ENCODE data around the gene CLC.

Gene CLC

DNA sequence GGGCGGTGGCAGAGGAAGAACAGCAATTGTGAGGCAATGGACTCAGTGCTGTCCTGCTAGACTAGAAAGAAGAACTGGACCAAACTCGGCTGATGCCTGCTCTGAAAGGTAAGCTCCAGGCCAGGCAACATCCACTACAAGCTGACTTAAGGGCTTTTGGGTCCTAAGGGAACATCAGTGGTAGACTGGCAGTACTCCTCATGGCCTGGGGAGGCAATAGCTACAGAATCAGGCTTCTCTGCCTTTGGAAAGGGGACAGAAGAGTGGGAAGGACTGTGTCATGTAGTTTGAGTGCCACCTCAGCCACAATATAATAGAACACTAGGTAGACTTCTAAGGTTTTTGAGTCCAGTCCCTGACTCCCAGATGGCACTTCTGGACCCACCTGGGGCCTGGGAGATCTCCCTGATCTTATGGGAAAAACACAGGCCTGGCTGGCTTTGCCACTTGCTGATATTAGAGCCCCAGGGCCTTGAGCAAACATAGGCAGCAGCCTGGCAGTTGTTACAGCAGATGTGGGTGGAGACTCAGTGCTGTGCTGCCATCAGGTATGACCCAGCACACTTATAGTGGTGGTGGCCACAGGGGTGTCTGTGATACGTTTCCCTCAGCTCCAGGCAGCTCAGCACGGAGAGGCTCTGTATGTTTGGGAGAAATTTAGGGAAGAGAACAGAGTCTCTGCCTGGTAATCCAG lies 9.2 kb upstream of the CLC start:
- H3K27me3 ChIP-seq (ENCODE audit: insufficient read depth, low read length, poor library complexity, severe bottlenecking), result no peaks in the 10 kb centered on the region
- TF ChIP-seq EZH2phosphoT487 (IDR thresholded peaks at IDR 0.05; ENCODE audit: borderline replicate concordance), result no peak
- TF ChIP-seq, protein P1, sequence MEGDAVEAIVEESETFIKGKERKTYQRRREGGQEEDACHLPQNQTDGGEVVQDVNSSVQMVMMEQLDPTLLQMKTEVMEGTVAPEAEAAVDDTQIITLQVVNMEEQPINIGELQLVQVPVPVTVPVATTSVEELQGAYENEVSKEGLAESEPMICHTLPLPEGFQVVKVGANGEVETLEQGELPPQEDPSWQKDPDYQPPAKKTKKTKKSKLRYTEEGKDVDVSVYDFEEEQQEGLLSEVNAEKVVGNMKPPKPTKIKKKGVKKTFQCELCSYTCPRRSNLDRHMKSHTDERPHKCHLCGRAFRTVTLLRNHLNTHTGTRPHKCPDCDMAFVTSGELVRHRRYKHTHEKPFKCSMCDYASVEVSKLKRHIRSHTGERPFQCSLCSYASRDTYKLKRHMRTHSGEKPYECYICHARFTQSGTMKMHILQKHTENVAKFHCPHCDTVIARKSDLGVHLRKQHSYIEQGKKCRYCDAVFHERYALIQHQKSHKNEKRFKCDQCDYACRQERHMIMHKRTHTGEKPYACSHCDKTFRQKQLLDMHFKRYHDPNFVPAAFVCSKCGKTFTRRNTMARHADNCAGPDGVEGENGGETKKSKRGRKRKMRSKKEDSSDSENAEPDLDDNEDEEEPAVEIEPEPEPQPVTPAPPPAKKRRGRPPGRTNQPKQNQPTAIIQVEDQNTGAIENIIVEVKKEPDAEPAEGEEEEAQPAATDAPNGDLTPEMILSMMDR (conservative IDR thresholded peaks at IDR 0.05; ENCODE audit: low read length), result no peak

GRCh38 chr19:39745643-39746042 lies 7.8 kb upstream of the CLC start:
- TF ChIP-seq EZH2phosphoT487 (IDR thresholded peaks at IDR 0.05; ENCODE audit: borderline replicate concordance), result no peak
- TF ChIP-seq, protein P1 (conservative IDR thresholded peaks at IDR 0.05; ENCODE audit: low read length), result no peak
- H3K4me1 ChIP-seq (ENCODE audit: insufficient read depth, low read length, poor library complexity, severe bottlenecking), result no peaks in the 10 kb centered on the region
- no peak overlapping the region for H3K9ac ChIP-seq (ENCODE audit: low read depth, low read length, poor library complexity, severe bottlenecking)
- no peak overlapping the region for H3K4me2 ChIP-seq (ENCODE audit: low read depth, low read length, poor library complexity, severe bottlenecking)
- no peaks in the 10 kb centered on the region for H4K20me1 ChIP-seq (ENCODE audit: insufficient read depth, low read length, poor library complexity, severe bottlenecking)
- H3K27me3 ChIP-seq (ENCODE audit: insufficient read depth, low read length, poor library complexity, severe bottlenecking), result no peaks in the 10 kb centered on the region
- no peak overlapping the region for H2AFZ ChIP-seq (ENCODE audit: low read length)
- no peaks in the 10 kb centered on the region for H3K36me3 ChIP-seq (ENCODE audit: insufficient read depth, low read length)
- H3F3A ChIP-seq (ENCODE audit: low read depth), result no peaks in the 10 kb centered on the region
- 0 out of 2 replicates have a peak, but pooled peaks cover 3% of the 10 kb centered on the region for H3K9me2 ChIP-seq (replicated peaks; ENCODE audit: low read depth, low read length)
- H3K9me3 ChIP-seq (ENCODE audit: insufficient read depth, low read depth, low read length), result no peaks in the 10 kb centered on the region
- H3K79me2 ChIP-seq (ENCODE audit: insufficient read depth, low read length), result no peaks in the 10 kb centered on the region
- H3K4me3 ChIP-seq (ENCODE audit: low read length, poor library complexity, severe bottlenecking), result no peak overlapping the region

More for the DNA sequence above, 9.2 kb upstream of the CLC start:
- H3K9me2 ChIP-seq (replicated peaks; ENCODE audit: low read depth, low read length), result 0 out of 2 replicates have a peak, but pooled peaks cover 3% of the 10 kb centered on the region
- no peaks in the 10 kb centered on the region for H3K9me3 ChIP-seq (ENCODE audit: insufficient read depth, low read depth, low read length)
- no peak overlapping the region for H3K4me3 ChIP-seq (ENCODE audit: low read length, poor library complexity, severe bottlenecking)
- no peaks in the 10 kb centered on the region for H4K20me1 ChIP-seq (ENCODE audit: insufficient read depth, low read length, poor library complexity, severe bottlenecking)
- H2AFZ ChIP-seq (ENCODE audit: low read length), result no peak overlapping the region
- no peaks in the 10 kb centered on the region for H3K36me3 ChIP-seq (ENCODE audit: insufficient read depth, low read length)
- H3K4me1 ChIP-seq (ENCODE audit: insufficient read depth, low read length, poor library complexity, severe bottlenecking), result no peaks in the 10 kb centered on the region
- H3K79me2 ChIP-seq (ENCODE audit: insufficient read depth, low read length), result no peaks in the 10 kb centered on the region
- no peaks in the 10 kb centered on the region for H3F3A ChIP-seq (ENCODE audit: low read depth)
- no peak overlapping the region for H3K4me2 ChIP-seq (ENCODE audit: low read depth, low read length, poor library complexity, severe bottlenecking)
- H3K9ac ChIP-seq (ENCODE audit: low read depth, low read length, poor library complexity, severe bottlenecking), result no peak overlapping the region

DNA sequence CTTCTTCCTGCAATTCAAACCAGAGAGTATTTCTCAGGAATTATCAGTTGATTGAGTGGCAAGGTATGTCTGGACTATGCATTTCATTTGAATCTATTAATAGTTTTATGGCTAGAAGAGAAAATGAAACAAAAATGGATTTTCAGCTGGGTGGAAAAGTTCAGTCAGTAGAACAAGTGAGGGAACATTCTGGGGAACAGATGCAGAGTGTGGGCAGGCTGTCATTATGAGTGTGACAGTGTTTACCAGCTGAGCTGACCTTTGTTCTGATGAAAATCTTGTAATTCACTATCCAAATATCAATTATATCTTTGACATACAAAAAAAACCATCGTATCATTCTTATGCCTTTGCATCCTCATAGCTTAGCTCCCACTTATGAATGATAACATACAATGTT lies 2.6 kb upstream of the CLC start:
- Histone ChIP-seq H3K9me3 (ENCODE audit: insufficient read depth, low read depth, low read length) (no peaks in the 10 kb centered on the region), H3K9me2 (replicated peaks; ENCODE audit: low read depth, low read length) (0 out of 2 replicates have a peak, but pooled peaks cover 3% of the 10 kb centered on the region), H3F3A (ENCODE audit: low read depth) (no peaks in the 10 kb centered on the region), H3K9ac (ENCODE audit: low read depth, low read length, poor library complexity, severe bottlenecking) (no peak overlapping the region), H3K27me3 (ENCODE audit: insufficient read depth, low read length, poor library complexity, severe bottlenecking) (no peaks in the 10 kb centered on the region), H3K36me3 (ENCODE audit: insufficient read depth, low read length) (no peaks in the 10 kb centered on the region), H3K4me3 (ENCODE audit: low read length, poor library complexity, severe bottlenecking) (no peak overlapping the region), H3K4me1 (ENCODE audit: insufficient read depth, low read length, poor library complexity, severe bottlenecking) (no peaks in the 10 kb centered on the region), H3K4me2 (ENCODE audit: low read depth, low read length, poor library complexity, severe bottlenecking) (no peak overlapping the region), H4K20me1 (ENCODE audit: insufficient read depth, low read length, poor library complexity, severe bottlenecking) (no peaks in the 10 kb centered on the region), H3K79me2 (ENCODE audit: insufficient read depth, low read length) (no peaks in the 10 kb centered on the region), H2AFZ (ENCODE audit: low read length) (no peak overlapping the region)
- TF ChIP-seq EZH2phosphoT487 (IDR thresholded peaks at IDR 0.05; ENCODE audit: borderline replicate concordance), result no peak
- TF ChIP-seq, protein P1 (conservative IDR thresholded peaks at IDR 0.05; ENCODE audit: low read length), result no peak

Data from Loucy (cell line).